H9 (cell line): ENCODE data around the gene GYS1. TPM values are rescaled to one million over a fixed set of nuclear protein-coding genes. Genes with fewer than 3 reads are reported as not detected.
A peak's percentile ranks its signal among the peaks of the same experiment; 100 is the strongest.

Experiments used
- DNase-seq: peaks from one replicate; pipeline ENCODE4 v3.0.0-alpha.2; 2017
- H2AFZ ChIP-seq: one replicate; pipeline ENCODE4 v1.6.1; 2013; ENCODE audit warnings: mild to moderate bottlenecking, low read length, control low read depth, moderate library complexity
- H2AK5ac ChIP-seq: 2 replicates; pipeline ENCODE4 v1.6.1; 2013; ENCODE audit warnings: low read length, control low read depth, mixed read lengths; ENCODE audit not compliant: insufficient read length
- H2BK120ac ChIP-seq: one replicate; pipeline ENCODE4 v1.6.1; 2013; ENCODE audit warnings: low read depth, mild to moderate bottlenecking, low read length, control low read depth, inconsistent platforms; ENCODE audit not compliant: poor library complexity, severe bottlenecking
- H2BK12ac ChIP-seq: 2 replicates; pipeline ENCODE4 v1.6.1; 2013; ENCODE audit warnings: low read length, control low read depth, mixed read lengths, low read depth; ENCODE audit not compliant: insufficient read length
- H2BK15ac ChIP-seq: 2 replicates; pipeline ENCODE4 v1.6.1; 2013; ENCODE audit warnings: low read depth, low read length, control low read depth
- H2BK20ac ChIP-seq: one replicate; pipeline ENCODE4 v1.6.1; 2013; ENCODE audit warnings: low read depth, mild to moderate bottlenecking, low read length, control low read depth, inconsistent platforms; ENCODE audit not compliant: poor library complexity, severe bottlenecking
- H2BK5ac ChIP-seq: 2 replicates; pipeline ENCODE4 v1.6.1; 2013; ENCODE audit warnings: low read length, control low read depth, mixed read lengths; ENCODE audit not compliant: insufficient read length
- H3K14ac ChIP-seq: 2 replicates; pipeline ENCODE4 v1.6.1; 2013; ENCODE audit warnings: low read length, control low read depth; ENCODE audit not compliant: insufficient read depth
- H3K18ac ChIP-seq: 2 replicates; pipeline ENCODE4 v1.6.1; 2013; ENCODE audit warnings: low read depth, mild to moderate bottlenecking, mixed read lengths, low read length, control low read depth; ENCODE audit not compliant: insufficient read length
- H3K23ac ChIP-seq: 2 replicates; pipeline ENCODE4 v1.6.1; 2013; ENCODE audit warnings: low read length, control low read depth, mixed read lengths, low read depth; ENCODE audit not compliant: insufficient read length
- H3K23me2 ChIP-seq: 2 replicates; pipeline ENCODE4 v1.6.1; 2013; ENCODE audit warnings: low read depth, mild to moderate bottlenecking, mixed read lengths, low read length, control low read depth; ENCODE audit not compliant: insufficient read length, poor library complexity, severe bottlenecking
- H3K27ac ChIP-seq: 2 replicates; pipeline ENCODE4 v1.5.1; 2013; ENCODE audit warnings: low read length, control low read depth, mixed read lengths, low read depth; ENCODE audit not compliant: insufficient read length
- H3K27me3 ChIP-seq: 2 replicates; pipeline ENCODE4 v1.6.1; 2013; ENCODE audit warnings: low read length, control low read depth, inconsistent platforms; ENCODE audit not compliant: insufficient read depth
- H3K4ac ChIP-seq: 2 replicates; pipeline ENCODE4 v1.6.1; 2013; ENCODE audit warnings: low read depth, mild to moderate bottlenecking, control low read depth, inconsistent platforms, low read length, moderate library complexity
- H3K4me1 ChIP-seq: 2 replicates; pipeline ENCODE4 v1.6.1; 2013; ENCODE audit warnings: low read length, control low read depth, inconsistent platforms; ENCODE audit not compliant: insufficient read depth
- H3K4me2 ChIP-seq: 2 replicates; pipeline ENCODE4 v1.6.1; 2013; ENCODE audit warnings: low read length, control low read depth, mixed read lengths; ENCODE audit not compliant: insufficient read length, insufficient read depth
- H3K56ac ChIP-seq: 2 replicates; pipeline ENCODE4 v1.6.1; 2013; ENCODE audit warnings: low read depth, mild to moderate bottlenecking, mixed read lengths, low read length, control low read depth; ENCODE audit not compliant: insufficient read length
- H3K79me1 ChIP-seq: 2 replicates; pipeline ENCODE4 v1.6.1; 2013; ENCODE audit warnings: low read depth, mild to moderate bottlenecking, moderate library complexity, low read length, control low read depth, inconsistent platforms; ENCODE audit not compliant: insufficient read depth, poor library complexity, severe bottlenecking
- H3K79me2 ChIP-seq: 2 replicates; pipeline ENCODE4 v1.6.1; 2013; ENCODE audit warnings: low read length, control low read depth, inconsistent platforms; ENCODE audit not compliant: insufficient read depth
- H3K9ac ChIP-seq: 2 replicates; pipeline ENCODE4 v1.6.1; 2013; ENCODE audit warnings: low read length, control low read depth, mixed read lengths; ENCODE audit not compliant: insufficient read length; ENCODE audit errors: extremely low read depth
- H3K9me3 ChIP-seq: one replicate; pipeline ENCODE4 v1.6.1; 2013; ENCODE audit warnings: low read depth, low read length, inconsistent platforms; ENCODE audit not compliant: control insufficient read depth
- H3T11ph ChIP-seq: one replicate; pipeline ENCODE4 v1.6.1; 2013; ENCODE audit warnings: mild to moderate bottlenecking, low read length, control low read depth, inconsistent platforms
- H4K20me1 ChIP-seq: one replicate; pipeline ENCODE4 v1.6.1; 2013; ENCODE audit not compliant: control insufficient read depth, insufficient read length, insufficient read depth
- H4K5ac ChIP-seq: 2 replicates; pipeline ENCODE4 v1.6.1; 2013; ENCODE audit warnings: low read depth, mild to moderate bottlenecking, mixed read lengths, low read length, control low read depth; ENCODE audit not compliant: insufficient read length
- H4K8ac ChIP-seq: replicated peaks from 2 replicates; pipeline ENCODE4 v1.6.1; 2013; ENCODE audit warnings: low read length, control low read depth, mixed read lengths, low read depth; ENCODE audit not compliant: insufficient read length
- H4K91ac ChIP-seq: 2 replicates; pipeline ENCODE4 v1.6.1; 2013; ENCODE audit warnings: low read depth, mild to moderate bottlenecking, moderate library complexity, mixed read lengths, low read length, control low read depth; ENCODE audit not compliant: insufficient read length
- H3K27ac Mint-ChIP-seq, 3 experiments: 2 replicates in 2 of 3; 3 replicates in 1 of 3; pipeline ENCODE4 v1.8.0; 2020 to 2021; ENCODE audit warnings: mixed read lengths in 3 of 3, mild to moderate bottlenecking in 1 of 3, moderate library complexity in 1 of 3
- H3K27me3 Mint-ChIP-seq: 2 replicates; pipeline ENCODE4 v1.8.0; 2021; ENCODE audit warnings: low read depth, mild to moderate bottlenecking, moderate library complexity, mixed read lengths
- H3K36me3 Mint-ChIP-seq, 3 experiments: 2 replicates in 2 of 3; 3 replicates in 1 of 3; pipeline ENCODE4 v1.8.0; 2020 to 2021; ENCODE audit warnings: low read depth in 3 of 3, mixed read lengths in 3 of 3; ENCODE audit not compliant: insufficient read depth in 1 of 3
- H3K4me1 Mint-ChIP-seq, 2 experiments: 2 replicates each; pipeline ENCODE4 v1.8.0; 2020; ENCODE audit warnings: mixed read lengths in 2 of 2
- H3K4me3 Mint-ChIP-seq, 2 experiments: 2 replicates in 1 of 2; 3 replicates in 1 of 2; pipeline ENCODE4 v1.8.0; 2020 to 2021; ENCODE audit warnings: mild to moderate bottlenecking in 2 of 2, mixed read lengths in 2 of 2, moderate library complexity in 1 of 2
- H3K9me3 Mint-ChIP-seq, 2 experiments: 2 replicates in 1 of 2; 3 replicates in 1 of 2; pipeline ENCODE4 v1.8.0; 2020; ENCODE audit warnings: mild to moderate bottlenecking in 2 of 2, mixed read lengths in 2 of 2, moderate library complexity in 1 of 2
- CTCF ChIP-seq: fragments of 200-600 bp; sonication (generic); conservative IDR thresholded peaks from 3 replicates; pipeline ENCODE4 v1.8.0; 2021; ENCODE audit warnings: antibody characterized with exemption, mild to moderate bottlenecking
- WGBS: extraction: QIAGEN DNeasy Blood & Tissue Kit; methylation state at CpG from one replicate; pipeline ENCODE4 v1.1.7; 2013; ENCODE audit warnings: missing lambda C conversion rate, low lambda C conversion rate, mixed read lengths; ENCODE audit not compliant: insufficient read length; ENCODE audit errors: extremely low coverage; 5-methylcytosine and 5-hydroxymethylcytosine counted together
- total RNA-seq: library from RNA; stranded (reverse); gene quantifications from 2 replicates; pipeline ENCODE4 v1.2.1, GENCODE V29; 2021

GYS1 gene
- total RNA-seq, 1 experiment from 2014 or later, result 44.3 TPM

DNA sequence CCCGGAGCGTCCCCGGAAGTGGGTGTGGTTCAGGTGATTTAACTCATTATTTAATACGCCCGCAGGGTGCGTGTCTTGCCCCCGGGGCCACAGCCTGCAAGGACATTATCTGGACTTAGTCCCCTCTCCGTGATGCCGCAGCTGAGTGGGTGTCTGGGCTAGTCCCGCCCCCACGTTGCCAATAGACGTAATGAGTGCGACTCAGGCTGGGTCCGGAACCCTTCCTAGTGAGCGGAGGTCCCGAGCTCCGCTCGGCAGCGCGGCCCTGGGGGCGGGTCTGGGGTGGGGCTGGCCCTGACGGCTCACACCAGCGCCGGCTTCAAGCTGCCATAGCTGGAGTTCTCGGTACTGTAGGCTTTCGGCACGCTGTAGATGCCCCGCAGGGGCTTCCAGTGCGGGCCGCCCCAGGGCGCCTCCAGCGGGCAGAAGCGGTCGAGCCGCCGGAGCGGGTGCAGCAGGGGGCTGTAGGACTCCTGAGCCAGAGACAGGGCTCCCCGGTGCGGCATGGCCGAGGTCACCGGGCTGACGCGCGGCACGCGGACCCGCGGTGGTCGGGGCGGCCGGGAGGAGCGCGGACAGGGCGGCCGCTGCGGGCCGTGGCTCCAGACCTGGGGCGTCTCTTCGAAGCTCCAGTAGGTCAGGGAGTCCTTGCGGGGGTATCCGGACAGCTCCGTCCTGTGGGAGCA is 24.7 kb upstream of the GYS1 start:
- Histone ChIP-seq H4K20me1 (no peaks in the 10 kb centered on the region), H2BK12ac (no peak overlapping the region), H3K79me1 (no peaks in the 10 kb centered on the region), H3T11ph (no peak overlapping the region), H2AK5ac (no peak overlapping the region), H3K4me1 (peaks cover 4% of the 10 kb centered on the region; the same call in 1 of the 2 replicates), H3K14ac (no peak overlapping the region; the same call in 1 of the 2 replicates), H3K56ac (no peak overlapping the region), H3K23ac (no peak overlapping the region), H3K27ac (no peak overlapping the region), H2BK5ac (no peak overlapping the region), H4K5ac (no peak overlapping the region), H3K4me2 (peak overlapping the region; percentile 25), H4K8ac (no peak overlapping the region), H2AFZ (no peak overlapping the region), H3K18ac (no peak overlapping the region), H2BK120ac (no peak overlapping the region), H3K27me3 (no peaks in the 10 kb centered on the region; the same call in 1 of the 2 replicates), H2BK15ac (no peak overlapping the region), H3K9me3 (no peaks in the 10 kb centered on the region), H3K4ac (no peak overlapping the region), H3K79me2 (no peaks in the 10 kb centered on the region), H3K23me2 (peaks cover 8% of the 10 kb centered on the region), H4K91ac (no peak overlapping the region), H3K9ac (no peak overlapping the region), H2BK20ac (no peak overlapping the region)
- Mint-ChIP-seq H3K27me3 (peaks cover 39% of the 10 kb centered on the region), H3K27ac (no peak overlapping the region), H3K4me3 (peak overlapping the region; percentile 54 to 66; a peak in 4 of 5 replicates), H3K4me1 (peaks cover 15 to 36% of the 10 kb centered on the region in 2 experiments), H3K36me3 (peaks cover 8 to 35% (median 33%) of the 10 kb centered on the region in 3 experiments; a peak in 6 of 7 replicates), H3K9me3 (peaks cover 0 to 1% of the 10 kb centered on the region in 2 experiments; a peak in 2 of 5 replicates)
- DNase-seq, result peak; percentile 75
- no CpG with 5 or more reads among the region's 62 CpGs for WGBS
- peak; percentile 42 for TF ChIP-seq CTCF
